ENCODE data around the gene EIF3A.
"Not testable (repeated sequence)": the region's sequence is repeated elsewhere in the genome, so short reads cannot be mapped to it uniquely, and the experiment has no call there.

EIF3A gene

GRCh38 chr10:119029613-119030420, 50.8 kb downstream of the EIF3A start, which contains the start of gene NANOS1:
NANOS1 (plus strand) TSS chr10:119029714; CDS start chr10:119029802, 88 bp downstream.
- peaks cover 10% of the 10 kb centered on the region for H3K4me1 ChIP-seq (ENCODE audit: control insufficient read depth, insufficient read depth, low read length)
- H3K9me3 ChIP-seq (ENCODE audit: control insufficient read depth, low read length), result no peaks in the 10 kb centered on the region
- H3K9ac ChIP-seq (ENCODE audit: low read length), result peak within 1 kb of the TSS; percentile 17
- H3K36me3 ChIP-seq (ENCODE audit: control insufficient read depth, insufficient read depth, low read length), result peaks cover 6% of the 10 kb centered on the region
- peak within 1 kb of the TSS; percentile 22 for H3K4me3 ChIP-seq (ENCODE audit: low read length)
- H3K27me3 ChIP-seq (ENCODE audit: control insufficient read depth, insufficient read depth, low read length), result no peaks in the 10 kb centered on the region

GRCh38 chr10:119028900-119029612, 51.6 kb downstream of the EIF3A start:
- Histone ChIP-seq H3K4me1 (ENCODE audit: control insufficient read depth, insufficient read depth, low read length) (peaks cover 10% of the 10 kb centered on the region), H3K36me3 (ENCODE audit: control insufficient read depth, insufficient read depth, low read length) (peaks cover 3% of the 10 kb centered on the region), H3K9ac (ENCODE audit: low read length) (peak overlapping the region; percentile 17), H3K4me3 (ENCODE audit: low read length) (peak overlapping the region; percentile 22), H3K9me3 (ENCODE audit: control insufficient read depth, low read length) (no peaks in the 10 kb centered on the region), H3K27me3 (ENCODE audit: control insufficient read depth, insufficient read depth, low read length) (no peaks in the 10 kb centered on the region)

GRCh38 chr10:119028445-119028899, 52.1 kb downstream of the EIF3A start:
- H3K36me3 ChIP-seq (ENCODE audit: control insufficient read depth, insufficient read depth, low read length); H3K27me3 ChIP-seq (ENCODE audit: control insufficient read depth, insufficient read depth, low read length); H3K4me3 ChIP-seq (ENCODE audit: low read length); H3K9me3 ChIP-seq (ENCODE audit: control insufficient read depth, low read length): not testable (repeated sequence)
- Histone ChIP-seq H3K4me1 (ENCODE audit: control insufficient read depth, insufficient read depth, low read length) (peaks cover 10% of the 10 kb centered on the region), H3K9ac (ENCODE audit: low read length) (peak overlapping the region; percentile 17)

GRCh38 chr10:119026301-119027110, 54.1 kb downstream of the EIF3A start:
- Histone ChIP-seq H3K9me3 (ENCODE audit: control insufficient read depth, low read length) (no peaks in the 10 kb centered on the region), H3K4me1 (ENCODE audit: control insufficient read depth, insufficient read depth, low read length) (peaks cover 10% of the 10 kb centered on the region), H3K27me3 (ENCODE audit: control insufficient read depth, insufficient read depth, low read length) (no peaks in the 10 kb centered on the region), H3K4me3 (ENCODE audit: low read length) (no peak overlapping the region), H3K36me3 (ENCODE audit: control insufficient read depth, insufficient read depth, low read length) (no peaks in the 10 kb centered on the region), H3K9ac (ENCODE audit: low read length) (no peak overlapping the region)

- Histone ChIP-seq H3K9ac (ENCODE audit: low read length) (no peak overlapping the region), H3K4me3 (ENCODE audit: low read length) (no peak overlapping the region), H3K9me3 (ENCODE audit: control insufficient read depth, low read length) (no peaks in the 10 kb centered on the region), H3K27me3 (ENCODE audit: control insufficient read depth, insufficient read depth, low read length) (no peaks in the 10 kb centered on the region), H3K4me1 (ENCODE audit: control insufficient read depth, insufficient read depth, low read length) (peaks cover 10% of the 10 kb centered on the region), H3K36me3 (ENCODE audit: control insufficient read depth, insufficient read depth, low read length) (no peaks in the 10 kb centered on the region)
Observed at GRCh38 chr10:119025776-119026175, 54.8 kb downstream of the EIF3A start.

GRCh38 chr10:119025336-119025735, 55.3 kb downstream of the EIF3A start:
- Histone ChIP-seq H3K9me3 (ENCODE audit: control insufficient read depth, low read length) (no peaks in the 10 kb centered on the region), H3K4me3 (ENCODE audit: low read length) (no peak overlapping the region), H3K9ac (ENCODE audit: low read length) (no peak overlapping the region), H3K36me3 (ENCODE audit: control insufficient read depth, insufficient read depth, low read length) (no peaks in the 10 kb centered on the region), H3K27me3 (ENCODE audit: control insufficient read depth, insufficient read depth, low read length) (no peaks in the 10 kb centered on the region), H3K4me1 (ENCODE audit: control insufficient read depth, insufficient read depth, low read length) (peaks cover 13% of the 10 kb centered on the region)

- Histone ChIP-seq H3K4me3 (ENCODE audit: low read length) (no peak overlapping the region), H3K27me3 (ENCODE audit: control insufficient read depth, insufficient read depth, low read length) (no peaks in the 10 kb centered on the region), H3K36me3 (ENCODE audit: control insufficient read depth, insufficient read depth, low read length) (no peaks in the 10 kb centered on the region), H3K4me1 (ENCODE audit: control insufficient read depth, insufficient read depth, low read length) (peaks cover 13% of the 10 kb centered on the region), H3K9me3 (ENCODE audit: control insufficient read depth, low read length) (no peaks in the 10 kb centered on the region), H3K9ac (ENCODE audit: low read length) (no peak overlapping the region)
Observed at GRCh38 chr10:119024882-119025281, 55.7 kb downstream of the EIF3A start.

GRCh38 chr10:119023553-119023868, 57.1 kb downstream of the EIF3A start:
- peaks cover 13% of the 10 kb centered on the region for H3K4me1 ChIP-seq (ENCODE audit: control insufficient read depth, insufficient read depth, low read length)
- no peaks in the 10 kb centered on the region for H3K36me3 ChIP-seq (ENCODE audit: control insufficient read depth, insufficient read depth, low read length)
- no peaks in the 10 kb centered on the region for H3K9me3 ChIP-seq (ENCODE audit: control insufficient read depth, low read length)
- no peaks in the 10 kb centered on the region for H3K27me3 ChIP-seq (ENCODE audit: control insufficient read depth, insufficient read depth, low read length)
- H3K9ac ChIP-seq (ENCODE audit: low read length), result no peak overlapping the region
- no peak overlapping the region for H3K4me3 ChIP-seq (ENCODE audit: low read length)

GRCh38 chr10:119022846-119023552, 57.6 kb downstream of the EIF3A start:
- H3K36me3 ChIP-seq (ENCODE audit: control insufficient read depth, insufficient read depth, low read length), result no peaks in the 10 kb centered on the region
- no peak overlapping the region for H3K4me3 ChIP-seq (ENCODE audit: low read length)
- H3K27me3 ChIP-seq (ENCODE audit: control insufficient read depth, insufficient read depth, low read length), result no peaks in the 10 kb centered on the region
- H3K9me3 ChIP-seq (ENCODE audit: control insufficient read depth, low read length), result no peaks in the 10 kb centered on the region
- no peak overlapping the region for H3K9ac ChIP-seq (ENCODE audit: low read length)
- peaks cover 13% of the 10 kb centered on the region for H3K4me1 ChIP-seq (ENCODE audit: control insufficient read depth, insufficient read depth, low read length)

- H3K9ac ChIP-seq (ENCODE audit: low read length), result no peak overlapping the region
- no peaks in the 10 kb centered on the region for H3K36me3 ChIP-seq (ENCODE audit: control insufficient read depth, insufficient read depth, low read length)
- peaks cover 10% of the 10 kb centered on the region for H3K4me1 ChIP-seq (ENCODE audit: control insufficient read depth, insufficient read depth, low read length)
- H3K9me3 ChIP-seq (ENCODE audit: control insufficient read depth, low read length), result no peaks in the 10 kb centered on the region
- no peaks in the 10 kb centered on the region for H3K27me3 ChIP-seq (ENCODE audit: control insufficient read depth, insufficient read depth, low read length)
- H3K4me3 ChIP-seq (ENCODE audit: low read length), result no peak overlapping the region
Observed at GRCh38 chr10:119020627-119020946, 60.0 kb downstream of the EIF3A start.

GRCh38 chr10:119007211-119007574, 73.4 kb downstream of the EIF3A start:
- Histone ChIP-seq H3K36me3 (ENCODE audit: control insufficient read depth, insufficient read depth, low read length) (no peaks in the 10 kb centered on the region), H3K9ac (ENCODE audit: low read length) (no peak overlapping the region), H3K9me3 (ENCODE audit: control insufficient read depth, low read length) (no peaks in the 10 kb centered on the region), H3K27me3 (ENCODE audit: control insufficient read depth, insufficient read depth, low read length) (no peaks in the 10 kb centered on the region), H3K4me3 (ENCODE audit: low read length) (no peak overlapping the region), H3K4me1 (ENCODE audit: control insufficient read depth, insufficient read depth, low read length) (peaks cover 3% of the 10 kb centered on the region)
